ENCODE results near the gene MXRA8.
A peak's percentile ranks its signal among the peaks of the same experiment; 100 is the strongest.

Gene MXRA8

DNA sequence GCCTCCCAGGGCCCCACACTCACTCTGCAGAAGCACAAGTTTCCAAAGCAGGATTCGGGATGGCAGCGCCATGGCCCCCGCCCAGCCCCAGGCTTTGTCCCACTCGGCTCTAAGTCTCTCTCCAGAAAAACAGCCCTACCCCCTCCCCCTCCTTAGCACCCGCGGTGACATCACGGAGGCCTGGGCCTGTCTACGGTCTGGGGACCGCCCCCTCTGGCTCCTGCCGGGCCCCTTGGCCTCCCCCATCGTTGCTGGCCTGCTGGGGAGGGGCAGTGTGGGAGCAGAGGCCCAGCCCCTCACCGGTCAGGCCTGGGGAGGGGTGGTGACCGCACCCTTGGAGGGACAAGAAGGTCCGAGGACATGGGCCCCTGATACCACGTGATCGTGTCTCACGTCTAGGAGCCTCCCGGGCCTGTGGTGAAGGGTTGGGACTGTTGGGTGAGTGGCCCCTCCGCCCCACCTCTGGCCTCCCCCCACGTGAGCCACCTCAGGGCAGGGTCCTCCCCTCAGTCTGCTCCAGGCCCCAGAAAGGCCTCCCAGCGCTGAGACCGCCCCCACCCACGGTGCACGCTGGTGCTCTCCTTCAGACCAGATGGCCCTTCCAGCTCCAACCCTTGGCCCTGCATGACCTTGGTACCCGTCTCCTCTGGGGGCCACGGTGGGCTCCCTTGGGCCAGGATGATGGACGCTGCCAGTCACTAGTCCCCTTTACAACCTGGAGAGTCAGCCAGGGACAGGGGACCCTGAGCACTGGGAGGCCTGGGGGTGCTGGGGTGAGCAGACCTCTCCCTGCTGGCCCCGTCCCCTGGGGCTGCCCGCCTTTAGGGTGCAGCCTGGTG, at the start of gene MXRA8:
Gene MXRA8 (minus strand): TSS at position 123 of the 839 bp plus-strand sequence. CDS start 51 bp downstream, at position 72.
- intact Hi-C loops (cut with DNase I; ENCODE audit: low total_unique reads) = no loop called here
- Histone ChIP-seq H3K9me3 (no peaks in the 10 kb centered on the region), H3K27me3 (no peaks in the 10 kb centered on the region), H3K4me3 (peak within 1 kb of the TSS; percentile 71 to 78), H3K27ac (peak within 1 kb of the TSS; percentile 94 to 97), H3K36me3 (peaks cover 8 to 15% (median 14%) of the 10 kb centered on the region in 3 donors), H3K4me1 (peaks cover 0 to 87% (median 72%) of the 10 kb centered on the region in 4 donors)
- TF ChIP-seq, protein P1, sequence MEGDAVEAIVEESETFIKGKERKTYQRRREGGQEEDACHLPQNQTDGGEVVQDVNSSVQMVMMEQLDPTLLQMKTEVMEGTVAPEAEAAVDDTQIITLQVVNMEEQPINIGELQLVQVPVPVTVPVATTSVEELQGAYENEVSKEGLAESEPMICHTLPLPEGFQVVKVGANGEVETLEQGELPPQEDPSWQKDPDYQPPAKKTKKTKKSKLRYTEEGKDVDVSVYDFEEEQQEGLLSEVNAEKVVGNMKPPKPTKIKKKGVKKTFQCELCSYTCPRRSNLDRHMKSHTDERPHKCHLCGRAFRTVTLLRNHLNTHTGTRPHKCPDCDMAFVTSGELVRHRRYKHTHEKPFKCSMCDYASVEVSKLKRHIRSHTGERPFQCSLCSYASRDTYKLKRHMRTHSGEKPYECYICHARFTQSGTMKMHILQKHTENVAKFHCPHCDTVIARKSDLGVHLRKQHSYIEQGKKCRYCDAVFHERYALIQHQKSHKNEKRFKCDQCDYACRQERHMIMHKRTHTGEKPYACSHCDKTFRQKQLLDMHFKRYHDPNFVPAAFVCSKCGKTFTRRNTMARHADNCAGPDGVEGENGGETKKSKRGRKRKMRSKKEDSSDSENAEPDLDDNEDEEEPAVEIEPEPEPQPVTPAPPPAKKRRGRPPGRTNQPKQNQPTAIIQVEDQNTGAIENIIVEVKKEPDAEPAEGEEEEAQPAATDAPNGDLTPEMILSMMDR (IDR thresholded peaks at IDR 0.05) = no peak
- peak; percentile 83 to 92 for DNase-seq

GRCh38 chr1:1407636-1408318, 49.4 kb upstream of the MXRA8 start:
- Histone ChIP-seq H3K4me3 (peak overlapping the region; percentile 84 to 98), H3K27me3 (no peaks in the 10 kb centered on the region), H3K27ac (peak overlapping the region; percentile 81 to 91), H3K4me1 (peaks cover 0 to 39% (median 29%) of the 10 kb centered on the region in 4 donors), H3K36me3 (peaks cover 23 to 30% (median 28%) of the 10 kb centered on the region in 3 donors), H3K9me3 (no peaks in the 10 kb centered on the region)
- TF ChIP-seq, protein P1 (IDR thresholded peaks at IDR 0.05) = no peak
- peak in 1 of 2 donors; percentile 63 for DNase-seq
- intact Hi-C loops (cut with DNase I; ENCODE audit: low total_unique reads) = no loop called here

- peak within 1 kb of the TSS; percentile 84 to 98 for H3K4me3 ChIP-seq
- peaks cover 0 to 39% (median 29%) of the 10 kb centered on the region in 4 donors for H3K4me1 ChIP-seq
- H3K27ac ChIP-seq = peak within 1 kb of the TSS; percentile 81 to 91
- TF ChIP-seq, protein P1 (IDR thresholded peaks at IDR 0.05) = no peak
- H3K27me3 ChIP-seq = no peaks in the 10 kb centered on the region
- peak; percentile 94 to 96 for DNase-seq
- H3K9me3 ChIP-seq = no peaks in the 10 kb centered on the region
- peaks cover 30 to 37% (median 34%) of the 10 kb centered on the region in 3 donors for H3K36me3 ChIP-seq
- intact Hi-C loops (cut with DNase I; ENCODE audit: low total_unique reads) = no loop called here
Observed at GRCh38 chr1:1406821-1407635, 48.7 kb upstream of the MXRA8 start, which contains the start of gene MRPL20. Gene MRPL20, minus strand, starts transcription at chr1:1407293. Its CDS starts 76 bp downstream, at chr1:1407217.

DNA sequence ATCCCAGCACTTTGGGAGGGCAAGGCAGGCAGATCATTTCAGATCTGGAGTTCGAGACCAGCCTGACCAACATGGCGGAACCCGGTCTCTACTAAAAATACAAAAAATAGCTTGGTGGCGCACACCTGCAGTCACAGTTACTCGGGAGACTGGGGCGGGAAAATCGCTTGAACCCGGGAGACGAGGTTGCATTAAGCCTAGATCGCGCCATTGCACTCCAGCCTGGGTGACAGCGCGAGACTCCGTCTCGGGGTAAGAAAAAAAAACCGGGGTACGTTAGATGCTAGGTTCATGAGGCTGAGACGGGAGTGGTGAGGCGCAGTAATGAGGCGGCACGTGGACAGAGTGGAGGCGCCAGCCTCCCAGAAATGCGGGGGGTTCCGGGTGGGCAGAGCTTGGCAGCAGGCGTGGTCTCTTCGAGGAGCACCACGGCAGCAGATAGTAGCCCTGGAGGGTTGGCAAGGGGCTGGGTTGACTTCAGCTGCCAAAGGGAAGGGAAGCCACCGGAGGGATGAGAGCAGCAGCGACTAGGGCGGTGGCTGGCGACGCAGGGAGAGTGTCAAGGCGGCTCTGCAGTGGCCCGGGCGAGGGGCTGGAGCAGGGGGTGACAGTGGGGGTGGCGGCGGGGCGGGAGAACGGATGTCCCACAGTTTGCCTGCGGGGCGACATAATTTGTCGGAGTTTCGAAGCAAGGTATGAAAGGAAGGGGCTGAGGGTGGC, 47.9 kb upstream of the MXRA8 start:
- intact Hi-C loops (cut with DNase I; ENCODE audit: low total_unique reads) = no loop called here
- Histone ChIP-seq H3K9me3 (no peaks in the 10 kb centered on the region), H3K27me3 (no peaks in the 10 kb centered on the region), H3K36me3 (peaks cover 38 to 45% (median 42%) of the 10 kb centered on the region in 3 donors), H3K27ac (peak overlapping the region; percentile 81 to 91), H3K4me3 (peak overlapping the region; percentile 84 to 98), H3K4me1 (peaks cover 0 to 39% (median 29%) of the 10 kb centered on the region in 4 donors)
- TF ChIP-seq, protein P1 (IDR thresholded peaks at IDR 0.05) = no peak
- peak in 1 of 2 donors; percentile 63 for DNase-seq
